ENCODE results near the gene CSF2. TPM values are rescaled to one million over a fixed set of nuclear protein-coding genes. Genes with fewer than 3 reads are reported as not detected.

The CSF2 gene
- total and polyA plus RNA-seq, 2 of the 4 experiments (the other 2 are of a cell fraction), result 0.31 TPM; not detected in 1

DNA sequence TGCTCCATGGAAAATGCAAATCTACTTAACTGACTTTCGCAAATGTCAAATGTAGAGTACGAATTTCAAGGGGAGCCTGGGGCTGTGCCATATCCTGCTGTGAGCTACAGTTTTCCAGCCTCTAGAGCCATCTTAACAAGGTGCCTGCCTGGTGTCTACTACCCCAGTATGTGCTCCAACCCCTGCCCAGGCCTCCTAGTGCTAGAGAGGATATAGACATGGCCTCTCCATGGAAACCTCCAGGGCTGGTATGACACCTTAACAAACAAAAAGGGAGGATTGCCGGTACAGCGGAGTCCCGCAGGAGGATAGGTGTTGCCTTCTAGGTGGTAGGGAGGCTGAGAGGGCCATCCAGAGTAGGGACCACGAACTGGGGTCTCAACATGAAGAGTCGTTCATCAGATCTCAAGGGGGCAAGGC is 26.7 kb upstream of the CSF2 start:
- Histone ChIP-seq H4K8ac (ENCODE audit: low read depth in 2 of 2, low read length in 2 of 2) (no peak overlapping the region), H2BK120ac (ENCODE audit: low read depth, low read length) (no peak overlapping the region), H3K9me1 (ENCODE audit: insufficient read depth, low read length) (no peaks in the 10 kb centered on the region), H2AK5ac (ENCODE audit: low read depth, low read length) (no peak overlapping the region), H3K79me1 (ENCODE audit: low read depth in 1 of 2, low read length in 2 of 2) (no peaks in the 10 kb centered on the region), H3K23ac (ENCODE audit: low read depth, low read length) (no peak overlapping the region), H2AK9ac (replicated peaks; ENCODE audit: low read depth, low read length, poor library complexity) (no peak overlapping the region), H2BK15ac (ENCODE audit: low read depth, low read length) (no peak overlapping the region), H3K9ac (ENCODE audit: low read depth, low read length) (no peak overlapping the region), H4K20me1 (ENCODE audit: insufficient read depth, low read length) (no peaks in the 10 kb centered on the region), H4K91ac (ENCODE audit: insufficient read depth, low read depth, low read length) (no peak overlapping the region), H3K27ac (ENCODE audit: insufficient read depth, low read length) (no peak overlapping the region), H2BK20ac (ENCODE audit: low read depth, low read length) (no peak overlapping the region), H3K4me3 (ENCODE audit: insufficient read depth, low read depth, low read length) (no peak overlapping the region), H2AFZ (replicated peaks; ENCODE audit: low read length, poor library complexity) (no peak overlapping the region), H3K9me3 (ENCODE audit: control insufficient read depth, insufficient read depth, low read length) (no peaks in the 10 kb centered on the region), H3K18ac (ENCODE audit: low read depth, low read length) (no peak overlapping the region), H2BK5ac (ENCODE audit: low read depth, low read length, poor library complexity, severe bottlenecking) (no peak overlapping the region), H3K14ac (replicated peaks; ENCODE audit: low read depth, low read length) (no peak overlapping the region), H3K4me1 (ENCODE audit: control insufficient read depth, insufficient read depth, low read length) (no peaks in the 10 kb centered on the region), H3K36me3 (ENCODE audit: control insufficient read depth, insufficient read depth, low read length) (no peaks in the 10 kb centered on the region), H3K4ac (ENCODE audit: low read depth, low read length) (no peak overlapping the region), H3K4me2 (ENCODE audit: low read depth, low read length) (no peak overlapping the region), H3K56ac (ENCODE audit: extremely low read depth, insufficient read depth, low read length) (no peak overlapping the region), H3K27me3 (ENCODE audit: control insufficient read depth, insufficient read depth, low read length) (peaks cover 21% of the 10 kb centered on the region), H4K5ac (ENCODE audit: low read depth, low read length) (no peak overlapping the region)
- in situ Hi-C loops (cut with MboI; ENCODE audit: low sequenced_read_pairs) (no loop called here), intact Hi-C loops (cut with micrococcal nuclease) (no loop called here), dilution Hi-C loops (cut with HindIII; ENCODE audit: low sequenced_read_pairs, unreplicated experiment) (no loop called here)
- TF ChIP-seq RFX5 (IDR thresholded peaks at IDR 0.05; ENCODE audit: low read depth, low read length) (no peak), MAFK (IDR thresholded peaks at IDR 0.05; ENCODE audit: low read depth, low read length) (no peak), CEBPB (IDR thresholded peaks at IDR 0.05; ENCODE audit: low read depth, low read length) (no peak)
- POLR2A ChIA-PET (ENCODE audit: unreplicated experiment), result no interaction called here
- DNase-seq (no peak), ATAC-seq (ENCODE audit: low read depth) (no peak)
- no TSS peak for BruUV-seq (replicated peaks)
- CTCF ChIA-PET, result no interaction called here
- WGBS, 2 experiments (ENCODE audit: extremely low coverage in 2 of 2, insufficient read length in 1 of 2), result 29% methylated on average over 2 of the region's 7 CpGs; no CpG with 5 or more reads in 1 of the 2 experiments
